ENCODE measurements around the gene CAMTA1.

CAMTA1 gene

GRCh38 chr1:6762060-6762459 lies 23.2 kb upstream of the CAMTA1 start:
- TF ChIP-seq PPARA (CRISPR knock-in tag; IDR thresholded peaks at IDR 0.05; ENCODE audit: borderline replicate concordance) (no peak), BACH2 (CRISPR knock-in tag; IDR thresholded peaks at IDR 0.05; ENCODE audit: borderline replicate concordance) (no peak), ISL1 (CRISPR knock-in tag; IDR thresholded peaks at IDR 0.05) (no peak), ESRRG (CRISPR knock-in tag; IDR thresholded peaks at IDR 0.05) (no peak), OSR1 (CRISPR knock-in tag; IDR thresholded peaks at IDR 0.05) (no peak), ZFP30 (CRISPR knock-in tag; IDR thresholded peaks at IDR 0.05) (no peak), ZNF565 (CRISPR knock-in tag; conservative IDR thresholded peaks at IDR 0.05; ENCODE audit: low read depth) (no peak), CREB5 (CRISPR knock-in tag; IDR thresholded peaks at IDR 0.05; ENCODE audit: low read depth) (no peak), TOX (CRISPR knock-in tag; IDR thresholded peaks at IDR 0.05; ENCODE audit: borderline replicate concordance) (no peak), CSDC2 (CRISPR knock-in tag; IDR thresholded peaks at IDR 0.05) (no peak), ZFP3 (CRISPR knock-in tag; IDR thresholded peaks at IDR 0.05) (no peak), ZC3H10 (CRISPR knock-in tag; IDR thresholded peaks at IDR 0.05) (no peak), ZNF70 (CRISPR knock-in tag; IDR thresholded peaks at IDR 0.05) (no peak), CSRNP3 (CRISPR knock-in tag; IDR thresholded peaks at IDR 0.05) (no peak)
- no peak for ATAC-seq

DNA sequence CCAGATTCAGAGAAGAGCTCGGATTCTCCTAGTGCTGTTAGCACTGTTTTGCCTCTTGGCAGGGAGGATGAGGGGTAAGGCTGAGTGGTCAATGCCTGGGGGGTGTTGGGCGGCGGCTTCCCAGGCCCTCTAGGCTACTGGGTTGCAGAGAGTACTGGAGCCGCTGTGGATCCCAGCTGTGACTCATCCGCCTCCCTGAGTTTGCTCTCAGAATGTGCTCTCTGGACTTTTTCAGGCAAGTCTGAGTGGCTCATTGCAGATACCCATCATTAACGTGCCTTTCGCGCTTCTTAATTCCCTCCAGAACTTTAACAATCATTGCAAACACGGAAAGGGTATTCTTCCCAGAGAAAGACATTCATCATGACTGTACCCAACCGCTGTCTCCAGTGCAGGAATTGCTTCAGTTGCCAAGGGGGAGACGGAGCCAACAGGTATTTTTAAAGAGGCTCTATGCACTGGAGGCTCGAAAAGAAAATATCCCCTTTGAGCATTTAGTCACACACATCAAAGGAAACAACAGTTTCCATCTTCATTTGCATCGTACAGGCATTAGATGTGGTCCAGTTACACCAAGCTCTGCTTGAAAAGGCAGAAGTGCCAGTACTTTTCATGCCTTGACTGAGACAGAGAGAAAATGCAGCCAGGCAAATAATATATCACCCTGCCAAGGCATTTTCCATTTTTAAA lies 14.4 kb upstream of the CAMTA1 start:
- ATAC-seq: peak; percentile 97
- TF ChIP-seq CREB5 (CRISPR knock-in tag; IDR thresholded peaks at IDR 0.05; ENCODE audit: low read depth): no peak
- no peak for TF ChIP-seq OSR1 (CRISPR knock-in tag; IDR thresholded peaks at IDR 0.05)
- no peak for TF ChIP-seq ZNF8 (CRISPR knock-in tag; IDR thresholded peaks at IDR 0.05)
- TF ChIP-seq TOX (CRISPR knock-in tag; IDR thresholded peaks at IDR 0.05; ENCODE audit: borderline replicate concordance): no peak
- no peak for TF ChIP-seq ARNTL (CRISPR knock-in tag; IDR thresholded peaks at IDR 0.05; ENCODE audit: borderline replicate concordance, low read depth)
- TF ChIP-seq, protein P1, sequence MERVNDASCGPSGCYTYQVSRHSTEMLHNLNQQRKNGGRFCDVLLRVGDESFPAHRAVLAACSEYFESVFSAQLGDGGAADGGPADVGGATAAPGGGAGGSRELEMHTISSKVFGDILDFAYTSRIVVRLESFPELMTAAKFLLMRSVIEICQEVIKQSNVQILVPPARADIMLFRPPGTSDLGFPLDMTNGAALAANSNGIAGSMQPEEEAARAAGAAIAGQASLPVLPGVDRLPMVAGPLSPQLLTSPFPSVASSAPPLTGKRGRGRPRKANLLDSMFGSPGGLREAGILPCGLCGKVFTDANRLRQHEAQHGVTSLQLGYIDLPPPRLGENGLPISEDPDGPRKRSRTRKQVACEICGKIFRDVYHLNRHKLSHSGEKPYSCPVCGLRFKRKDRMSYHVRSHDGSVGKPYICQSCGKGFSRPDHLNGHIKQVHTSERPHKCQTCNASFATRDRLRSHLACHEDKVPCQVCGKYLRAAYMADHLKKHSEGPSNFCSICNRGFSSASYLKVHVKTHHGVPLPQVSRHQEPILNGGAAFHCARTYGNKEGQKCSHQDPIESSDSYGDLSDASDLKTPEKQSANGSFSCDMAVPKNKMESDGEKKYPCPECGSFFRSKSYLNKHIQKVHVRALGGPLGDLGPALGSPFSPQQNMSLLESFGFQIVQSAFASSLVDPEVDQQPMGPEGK (CRISPR knock-in tag; IDR thresholded peaks at IDR 0.05; ENCODE audit: borderline replicate concordance): no peak
- TF ChIP-seq ZFP3 (CRISPR knock-in tag; IDR thresholded peaks at IDR 0.05): no peak
- TF ChIP-seq RARB (CRISPR knock-in tag; IDR thresholded peaks at IDR 0.05): no peak
- TF ChIP-seq BACH2 (CRISPR knock-in tag; IDR thresholded peaks at IDR 0.05; ENCODE audit: borderline replicate concordance): no peak
- no peak for TF ChIP-seq TCF4 (CRISPR knock-in tag; IDR thresholded peaks at IDR 0.05; ENCODE audit: borderline replicate concordance)
- TF ChIP-seq CSDC2 (CRISPR knock-in tag; IDR thresholded peaks at IDR 0.05): no peak
- no peak for TF ChIP-seq PPARA (CRISPR knock-in tag; IDR thresholded peaks at IDR 0.05; ENCODE audit: borderline replicate concordance)
- no peak for TF ChIP-seq ZC3H10 (CRISPR knock-in tag; IDR thresholded peaks at IDR 0.05)
- no peak for TF ChIP-seq SNAI2 (CRISPR knock-in tag; IDR thresholded peaks at IDR 0.05)
- TF ChIP-seq ESRRG (CRISPR knock-in tag; IDR thresholded peaks at IDR 0.05): no peak
- no peak for TF ChIP-seq ZNF70 (CRISPR knock-in tag; IDR thresholded peaks at IDR 0.05)
- no peak for TF ChIP-seq TSHZ2 (CRISPR knock-in tag; IDR thresholded peaks at IDR 0.05)
- no peak for TF ChIP-seq ZFP30 (CRISPR knock-in tag; IDR thresholded peaks at IDR 0.05)
- TF ChIP-seq ZNF565 (CRISPR knock-in tag; conservative IDR thresholded peaks at IDR 0.05; ENCODE audit: low read depth): no peak
